HepG2 (cell line): ENCODE measurements around the gene ZSWIM6. TPM values are rescaled to one million over a fixed set of nuclear protein-coding genes. Genes with fewer than 3 reads are reported as not detected.

ENCODE experiments used
- ATAC-seq: fragments of 200-7000 bp; cut with Tn5 transposase; 3 replicates; pipeline ENCODE4 v1.9.1; 2020; ENCODE audit warnings: mild to moderate bottlenecking, moderate library complexity
- BruUV-seq: library from RNA; stranded (reverse); fragments of 400-500 nt; replicated peaks from 2 replicates; lab custom pipeline; 2021; lab: Mats Ljungman, UMichigan
- CTCF ChIA-PET: fragments of 300-600 bp; formaldehyde crosslinking; extraction: SDS; loops from one replicate; lab custom pipeline; 2021; ENCODE audit warnings: low total read pairs, inconsistent platforms, low intra/inter-chr PET ratio; lab: Yijun Ruan, JAX
- POLR2A ChIA-PET: fragments of 350-600 bp; sonication (Branson Sonifier 250); formaldehyde crosslinking; loops from one replicate; lab custom pipeline; 2020; ENCODE audit warnings: antibody characterized with exemption, inconsistent platforms; lab: Yijun Ruan, JAX
- DNase-seq: peaks from one replicate; pipeline ENCODE4 v3.0.0-alpha.2; 2015; ENCODE audit warnings: low spot score
- FAIRE-seq: peaks from 3 replicates; lab custom pipeline; 2011; peaks lifted over from hg19 to GRCh38; lab: Jason Lieb, UNC
- H2AFZ ChIP-seq: one replicate; pipeline ENCODE4 v1.6.1; 2011; ENCODE audit warnings: low read length, inconsistent platforms
- H3K27ac ChIP-seq: fragments of 300-600 bp; 3 replicates; pipeline ENCODE4 v1.8.0; 2011; ENCODE audit warnings: mixed run types, mild to moderate bottlenecking, mixed read lengths, low read length, inconsistent platforms; ENCODE audit not compliant: insufficient read depth; ENCODE audit errors: extremely low read length
- H3K27me3 ChIP-seq, 2 experiments: fragments of 200-600 bp in 1 of 2; 2 replicates in 1 of 2; 3 replicates in 1 of 2; pipeline versions ENCODE4 v1.6.0 to v1.8.0; 2011; ENCODE audit warnings: low read length in 2 of 2, mild to moderate bottlenecking in 2 of 2, moderate library complexity in 2 of 2, inconsistent platforms in 1 of 2; ENCODE audit not compliant: insufficient read depth in 2 of 2, control insufficient read depth in 1 of 2
- H3K36me3 ChIP-seq, 2 experiments: fragments of 200-600 bp in 1 of 2; replicated peaks in 1 of 2; 2 replicates in 1 of 2; 3 replicates in 1 of 2; pipeline versions ENCODE4 v1.5.1 to v1.8.0; 2011; ENCODE audit warnings: low read length in 2 of 2, inconsistent platforms in 1 of 2; ENCODE audit not compliant: insufficient read depth in 2 of 2, control insufficient read depth in 1 of 2
- H3K4me1 ChIP-seq: 2 replicates; pipeline ENCODE4 v1.5.1; 2012; ENCODE audit warnings: low read length, inconsistent platforms; ENCODE audit not compliant: insufficient read depth
- H3K4me2 ChIP-seq: 2 replicates; pipeline ENCODE4 v1.6.0; 2011; ENCODE audit warnings: low read depth, low read length, inconsistent platforms
- H3K4me3 ChIP-seq, 3 experiments: fragments of 200-600 bp in 1 of 3; sonication (generic), shearing (Covaris generic) in 1 of 3; replicated peaks in 1 of 3; 2 replicates each; pipeline ENCODE4 v1.5.1; 2011 to 2016; ENCODE audit warnings: low read length in 3 of 3, inconsistent platforms in 2 of 3, low read depth in 2 of 3, mild to moderate bottlenecking in 2 of 3, control low read depth in 1 of 3, mixed read lengths in 1 of 3; ENCODE audit not compliant: insufficient read depth in 1 of 3
- H3K79me2 ChIP-seq: one replicate; pipeline ENCODE4 v1.6.1; 2011; ENCODE audit warnings: low read length, inconsistent platforms; ENCODE audit not compliant: insufficient read depth
- H3K9ac ChIP-seq: 2 replicates; pipeline ENCODE4 v1.6.0; 2011; ENCODE audit warnings: mild to moderate bottlenecking, low read depth, low read length, inconsistent platforms; ENCODE audit not compliant: insufficient read depth
- H3K9me3 ChIP-seq: 2 replicates; pipeline ENCODE4 v1.5.1; 2012; ENCODE audit warnings: mild to moderate bottlenecking, low read length
- H4K20me1 ChIP-seq: 2 replicates; pipeline ENCODE4 v1.6.0; 2011; ENCODE audit warnings: inconsistent platforms, mild to moderate bottlenecking, low read length, moderate library complexity; ENCODE audit not compliant: insufficient read depth
- HNRNPLL ChIP-seq: fragments of 200-400 bp; formaldehyde crosslinking; IDR thresholded peaks from 2 replicates; pipeline ENCODE4 v1.6.1; 2017; ENCODE audit warnings: mild to moderate bottlenecking, low read depth, low read length; ENCODE audit not compliant: poor library complexity, severe bottlenecking
- IRF9 ChIP-seq: sonication (generic); formaldehyde crosslinking; IDR thresholded peaks from 2 replicates; pipeline ENCODE4 v1.8.0; 2022; ENCODE audit warnings: missing genetic modification reagents, mild to moderate bottlenecking, borderline replicate concordance
- KDM5B ChIP-seq: sonication (generic); formaldehyde crosslinking; IDR thresholded peaks from 2 replicates; pipeline ENCODE4 v1.4.0; 2020; ENCODE audit warnings: missing genetic modification reagents, mild to moderate bottlenecking, borderline replicate concordance
- MAX ChIP-seq: IDR thresholded peaks from 2 replicates; pipeline ENCODE4 v1.6.1; 2012; ENCODE audit warnings: inconsistent platforms
- PTBP1 ChIP-seq: fragments of 200-400 bp; formaldehyde crosslinking; IDR thresholded peaks from 2 replicates; pipeline ENCODE4 v1.6.1; 2018; ENCODE audit warnings: low read length, low read depth; ENCODE audit not compliant: poor library complexity, severe bottlenecking
- RXRB ChIP-seq: IDR thresholded peaks from 2 replicates; pipeline ENCODE4 v1.6.1; 2016; ENCODE audit warnings: borderline replicate concordance, missing genetic modification reagents, missing compliant biosample characterization
- SALL1 ChIP-seq: sonication (generic); formaldehyde crosslinking; IDR thresholded peaks from 2 replicates; pipeline ENCODE4 v1.8.0; 2022; ENCODE audit warnings: mild to moderate bottlenecking, missing genetic modification reagents
- SMAD1 ChIP-seq: sonication (generic); formaldehyde crosslinking; IDR thresholded peaks from 2 replicates; pipeline ENCODE4 v1.4.0; 2020; ENCODE audit warnings: missing genetic modification reagents, low read depth, mild to moderate bottlenecking, borderline replicate concordance
- SPEN ChIP-seq: sonication (generic); formaldehyde crosslinking; IDR thresholded peaks from 2 replicates; pipeline ENCODE4 v1.5.1; 2020; ENCODE audit warnings: low read depth, mild to moderate bottlenecking, missing genetic modification reagents
- ZBTB14 ChIP-seq: sonication (generic); formaldehyde crosslinking; IDR thresholded peaks from 2 replicates; pipeline ENCODE4 v1.4.0; 2020; ENCODE audit warnings: missing genetic modification reagents
- ZFX ChIP-seq: sonication (generic); formaldehyde crosslinking; IDR thresholded peaks from 2 replicates; pipeline ENCODE4 v1.4.0; 2020; ENCODE audit warnings: mild to moderate bottlenecking, low read depth, missing genetic modification reagents, moderate library complexity
- ZNF333 ChIP-seq: sonication (generic); formaldehyde crosslinking; IDR thresholded peaks from 2 replicates; pipeline ENCODE4 v1.4.0; 2020; ENCODE audit warnings: mild to moderate bottlenecking, missing genetic modification reagents, borderline replicate concordance
- ZNF639 ChIP-seq: conservative IDR thresholded peaks from 2 replicates; pipeline ENCODE4 v1.6.1; 2018; ENCODE audit warnings: missing genetic modification reagents
- ZNF687 ChIP-seq: sonication (generic); formaldehyde crosslinking; IDR thresholded peaks from 2 replicates; pipeline ENCODE4 v1.5.1; 2020; ENCODE audit warnings: mild to moderate bottlenecking, missing genetic modification reagents, moderate library complexity
- ZNF777 ChIP-seq: sonication (generic); formaldehyde crosslinking; IDR thresholded peaks from 2 replicates; pipeline ENCODE4 v1.4.0; 2020; ENCODE audit warnings: missing genetic modification reagents
- WGBS: methylation state at CpG from one replicate; pipeline ENCODE4 v1.1.6; 2017; ENCODE audit warnings: low lambda C conversion rate; 5-methylcytosine and 5-hydroxymethylcytosine counted together
- in situ Hi-C: cut with HindIII; loops from 2 replicates; pipeline ENCODE4 v1.10.0; 2017; ENCODE audit warnings: low pct_unique_long_range_greater_than_20kb; ENCODE audit not compliant: extremely low pct_ligation_motif_present
- intact Hi-C: fragments of 100-400 bp; cut with micrococcal nuclease; formaldehyde crosslinking; loops from one replicate; pipeline ENCODE4 v1.10.0; 2022; ENCODE audit not compliant: unreplicated experiment
- polyA plus RNA-seq, 8 experiments: library from polyadenylated mRNA; depleted of rRNA in 3 of 8; stranded (reverse) in 7 of 8; unstranded in 1 of 8; fragments of >200 nt; fragmentation: Illumina TruSeq in 4 of 8; extraction: Trizol in 4 of 8; gene quantifications; 2 replicates each; pipeline versions ENCODE4 v1.2.1 to v1.2.3, GENCODE V29; 2011 to 2016; ENCODE audit warnings: low read depth in 4 of 8, missing spikeins in 1 of 8, mixed read lengths in 1 of 8; ENCODE audit not compliant: insufficient read depth in 1 of 8
- total RNA-seq, 5 experiments: library from RNA; depleted of rRNA; stranded (reverse); fragments of >200 nt; fragmentation: Illumina TruSeq; extraction: Trizol; gene quantifications; 2 replicates each; pipeline ENCODE4 v1.2.3, GENCODE V29; 2016; ENCODE audit warnings: low read depth in 1 of 5

ZSWIM6 gene
- total and polyA plus RNA-seq, 2 of the 13 experiments (the other 11 are each of a cell fraction or from before 2014, with no cell fraction given), result 0.82 to 1.9 TPM

- H3K36me3 ChIP-seq, result no peaks in the 10 kb centered on the region
- FAIRE-seq, result no peak
- H4K20me1 ChIP-seq, result peaks cover 12% of the 10 kb centered on the region; the same call in 1 of the 2 replicates
- intact Hi-C loops (loop anchor here (1.0 to 10.0 kb wide), 3 partner anchors 54 to 326 kb away; no protein-coding TSS in a partner anchor), in situ Hi-C loops (no loop called here)
- peak overlapping the region; percentile 92 for H3K4me2 ChIP-seq
- peak; percentile 67 for ATAC-seq
- H3K27me3 ChIP-seq, result peaks cover 0 to 38% of the 10 kb centered on the region in 2 experiments; a peak in 3 of 5 replicates
- peak overlapping the region; percentile 43 for H3K27ac ChIP-seq
- DNase-seq, result peak; percentile 31
- peak overlapping the region; percentile 67 for H3K9ac ChIP-seq
- no peak overlapping the region for H2AFZ ChIP-seq
- ChIA-PET POLR2A (interaction anchor here (0.8 to 3.0 kb wide), 6 partner anchors 12 to 631 kb away, joined by 3 to 37 read pairs (median 4); partner anchors contain the start of gene DEPDC1B), CTCF (no interaction called here)
- no CpG with 5 or more reads among the region's 80 CpGs for WGBS
- peak overlapping the region; percentile 79 to 87 (median 82) for H3K4me3 ChIP-seq
- peaks cover 50% of the 10 kb centered on the region for H3K4me1 ChIP-seq
- BruUV-seq, result TSS peak; percentile 88
- H3K79me2 ChIP-seq, result peaks cover 4% of the 10 kb centered on the region
- H3K9me3 ChIP-seq, result no peaks in the 10 kb centered on the region
- TF ChIP-seq PTBP1 (peak; percentile 31), ZNF639 (CRISPR knock-in tag) (no peak), ZNF687 (CRISPR knock-in tag) (peak; percentile 63), SALL1 (CRISPR knock-in tag) (peak; percentile 18; the same call in 1 of the 2 replicates), ZNF777 (CRISPR knock-in tag) (0 out of 2 replicates have a peak, but pooled peaks have one; percentile 79), IRF9 (no peak), SPEN (CRISPR knock-in tag) (no peak), RXRB (no peak), ZNF333 (peak; percentile 60; the same call in 1 of the 2 replicates), KDM5B (CRISPR knock-in tag) (0 out of 2 replicates have a peak, but pooled peaks have one; percentile 21), ZBTB14 (CRISPR knock-in tag) (peak; percentile 94), MAX (peak; percentile 40; the same call in 1 of the 2 replicates), HNRNPLL (peak; percentile 23), ZFX (CRISPR knock-in tag) (peak; percentile 38; the same call in 1 of the 2 replicates), SMAD1 (CRISPR knock-in tag) (0 out of 2 replicates have a peak, but pooled peaks have one; percentile 34)
Measured at GRCh38 chr5:61330845-61331406, 1.1 kb upstream of the ZSWIM6 start.
